Measurements from ENCODE around the gene MYO1A.

- TF ChIP-seq CTCF (optimal IDR thresholded peaks at IDR 0.05 in 1 of 3, IDR thresholded peaks at IDR 0.05 in 1 of 3, conservative IDR thresholded peaks at IDR 0.05 in 1 of 3; ENCODE audit: extremely low read depth in 1 of 3, insufficient read depth in 2 of 3, low read length in 3 of 3), result no peak
- no peak for TF ChIP-seq EZH2 (IDR thresholded peaks at IDR 0.05; ENCODE audit: low read length)
Measured at GRCh38 chr12:56991319-56992246, 58.3 kb downstream of the MYO1A start.
